Measurements from ENCODE around the gene BRCA2.
A peak's percentile ranks its signal among the peaks of the same experiment; 100 is the strongest.
"Not testable (repeated sequence)": the region's sequence is repeated elsewhere in the genome, so short reads cannot be mapped to it uniquely, and the experiment has no call there.

BRCA2 gene

DNA sequence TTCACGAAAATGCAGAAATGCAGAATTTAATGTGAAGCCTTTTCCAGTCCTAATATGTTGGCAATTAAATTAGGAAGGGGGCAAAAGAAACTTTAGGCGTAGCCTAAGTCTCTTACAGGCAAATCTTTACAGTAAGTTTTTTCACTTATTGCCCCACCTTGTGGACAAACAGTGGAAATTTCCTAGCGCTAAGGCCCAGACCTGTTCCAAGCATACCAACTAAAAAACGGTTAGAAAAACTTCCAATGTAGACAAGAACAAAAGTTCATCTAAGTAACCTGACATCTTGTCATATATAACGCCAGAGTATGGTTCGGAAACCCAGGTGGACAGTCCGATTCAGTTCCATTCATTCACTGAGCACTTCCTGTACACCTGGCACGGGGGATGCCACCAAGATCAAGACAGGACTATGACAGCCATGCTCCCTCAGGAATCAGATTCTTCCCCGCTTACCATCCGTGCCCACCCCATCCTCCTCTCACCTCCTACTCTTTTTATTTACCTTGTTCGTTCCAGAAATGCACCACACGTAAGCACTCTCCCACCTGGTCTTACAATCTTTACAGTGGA lies 5.1 kb upstream of the BRCA2 start:
- DNase-seq (ENCODE audit: low read depth) = peak; percentile 70

DNA sequence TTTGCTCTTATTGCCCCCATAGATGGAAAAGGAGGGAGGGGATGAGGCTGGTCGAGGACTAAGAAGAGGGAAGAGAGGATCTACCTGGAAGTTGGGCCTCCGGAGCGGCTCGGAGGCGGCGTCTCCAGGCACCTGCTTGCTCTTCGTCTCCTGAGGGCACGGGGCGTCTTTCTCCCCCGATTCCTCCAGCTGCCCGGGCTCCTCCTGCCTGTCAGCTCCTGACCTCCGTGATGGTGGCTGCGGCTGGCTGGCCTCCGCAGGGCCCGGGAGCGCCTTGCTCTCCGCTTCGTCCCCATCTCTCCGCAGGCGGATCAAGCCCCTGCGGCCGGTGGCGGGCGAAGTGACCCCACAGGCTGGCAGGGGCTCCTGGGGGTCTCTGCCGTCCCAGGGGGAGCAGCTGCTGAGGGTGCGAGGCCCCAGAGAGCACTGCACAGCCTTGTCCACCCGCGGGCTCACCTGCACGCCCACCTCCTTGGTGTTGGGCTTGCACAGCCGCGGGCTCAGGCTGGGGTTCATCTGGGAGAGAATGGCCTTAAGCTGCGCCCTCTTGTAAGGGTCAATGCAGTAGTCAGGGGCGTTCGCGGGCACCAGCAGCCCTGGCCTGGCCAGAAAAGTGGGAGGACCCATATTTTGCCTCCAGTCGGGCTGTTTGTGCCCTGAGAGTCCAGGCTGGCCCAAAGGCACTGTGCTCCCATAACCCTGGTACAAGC lies 4.0 kb upstream of the BRCA2 start:
- no peak for DNase-seq (ENCODE audit: low read depth)

DNA sequence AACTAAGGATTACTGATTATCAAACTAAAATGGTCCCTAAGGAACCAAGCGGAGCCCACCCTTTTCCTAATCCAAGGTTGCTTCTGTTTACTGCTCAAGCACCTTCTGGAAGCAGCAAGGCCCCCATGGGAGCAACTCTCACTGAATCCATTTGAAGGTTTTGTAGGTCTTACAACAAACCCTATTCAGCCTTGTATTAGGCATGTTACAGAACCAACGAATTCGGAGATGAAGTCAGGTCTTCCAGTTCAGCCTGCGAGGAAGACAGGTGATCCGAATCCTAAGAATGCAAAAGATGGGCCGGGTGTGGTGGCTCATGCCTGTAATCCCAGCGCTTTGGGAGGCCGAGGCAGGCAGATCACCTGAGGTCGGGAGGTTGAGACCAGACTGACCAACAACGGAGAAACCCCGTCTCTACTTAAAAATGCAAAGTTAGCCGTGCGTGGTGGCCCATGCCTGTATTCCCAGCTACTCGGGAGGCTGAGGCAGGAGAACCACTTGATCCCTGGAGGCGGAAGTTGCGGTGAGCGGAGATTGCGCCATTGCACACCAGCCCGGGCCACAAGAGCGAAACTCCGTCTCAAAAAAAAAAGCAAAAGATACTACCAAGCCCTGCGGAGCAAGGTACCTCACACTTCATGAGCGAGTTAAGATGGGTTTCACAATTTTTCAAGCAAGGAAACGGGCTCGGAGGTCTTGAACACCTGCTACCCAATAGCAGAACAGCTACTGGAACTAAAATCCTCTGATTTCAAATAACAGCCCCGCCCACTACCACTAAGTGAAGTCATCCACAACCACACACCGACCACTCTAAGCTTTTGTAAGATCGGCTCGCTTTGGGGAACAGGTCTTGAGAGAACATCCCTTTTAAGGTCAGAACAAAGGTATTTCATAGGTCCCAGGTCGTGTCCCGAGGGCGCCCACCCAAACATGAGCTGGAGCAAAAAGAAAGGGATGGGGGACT lies 754 bp upstream of the BRCA2 start:
- peak; percentile 70 for DNase-seq (ENCODE audit: low read depth)

DNA sequence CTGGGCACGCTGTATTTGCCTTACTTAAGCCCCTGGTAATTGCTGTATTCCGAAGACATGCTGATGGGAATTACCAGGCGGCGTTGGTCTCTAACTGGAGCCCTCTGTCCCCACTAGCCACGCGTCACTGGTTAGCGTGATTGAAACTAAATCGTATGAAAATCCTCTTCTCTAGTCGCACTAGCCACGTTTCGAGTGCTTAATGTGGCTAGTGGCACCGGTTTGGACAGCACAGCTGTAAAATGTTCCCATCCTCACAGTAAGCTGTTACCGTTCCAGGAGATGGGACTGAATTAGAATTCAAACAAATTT lies 676 bp downstream of the BRCA2 start:
- DNase-seq (ENCODE audit: low read depth) = no peak

DNA sequence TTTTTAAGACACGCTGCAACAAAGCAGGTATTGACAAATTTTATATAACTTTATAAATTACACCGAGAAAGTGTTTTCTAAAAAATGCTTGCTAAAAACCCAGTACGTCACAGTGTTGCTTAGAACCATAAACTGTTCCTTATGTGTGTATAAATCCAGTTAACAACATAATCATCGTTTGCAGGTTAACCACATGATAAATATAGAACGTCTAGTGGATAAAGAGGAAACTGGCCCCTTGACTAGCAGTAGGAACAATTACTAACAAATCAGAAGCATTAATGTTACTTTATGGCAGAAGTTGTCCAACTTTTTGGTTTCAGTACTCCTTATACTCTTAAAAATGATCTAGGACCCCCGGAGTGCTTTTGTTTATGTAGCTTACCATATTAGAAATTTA lies 1.2 kb downstream of the BRCA2 start:
- peak; percentile 13 for DNase-seq (ENCODE audit: low read depth)

GRCh38 chr13:32317716-32318465 lies 2.6 kb downstream of the BRCA2 start:
- no peak for DNase-seq (ENCODE audit: low read depth)

DNA sequence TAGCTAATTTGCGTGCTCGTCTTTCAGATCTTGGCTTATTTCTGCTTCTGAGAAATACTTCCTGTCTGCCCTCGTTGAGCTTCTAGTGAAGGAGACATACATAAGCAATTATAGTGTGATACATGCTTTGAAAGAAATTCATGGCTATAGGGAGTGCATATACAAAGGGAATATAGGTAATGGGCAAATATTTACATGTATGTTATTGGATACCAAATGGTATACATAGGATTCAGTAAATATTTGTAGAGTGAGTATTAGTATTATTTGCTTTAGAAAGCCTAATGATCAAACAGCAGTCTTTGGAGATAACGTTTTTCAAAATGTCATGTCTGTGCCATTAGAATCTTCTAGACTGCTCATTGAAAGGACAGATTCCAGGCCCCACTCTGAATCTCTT lies 5.2 kb downstream of the BRCA2 start:
- no peak for DNase-seq (ENCODE audit: low read depth)

DNA sequence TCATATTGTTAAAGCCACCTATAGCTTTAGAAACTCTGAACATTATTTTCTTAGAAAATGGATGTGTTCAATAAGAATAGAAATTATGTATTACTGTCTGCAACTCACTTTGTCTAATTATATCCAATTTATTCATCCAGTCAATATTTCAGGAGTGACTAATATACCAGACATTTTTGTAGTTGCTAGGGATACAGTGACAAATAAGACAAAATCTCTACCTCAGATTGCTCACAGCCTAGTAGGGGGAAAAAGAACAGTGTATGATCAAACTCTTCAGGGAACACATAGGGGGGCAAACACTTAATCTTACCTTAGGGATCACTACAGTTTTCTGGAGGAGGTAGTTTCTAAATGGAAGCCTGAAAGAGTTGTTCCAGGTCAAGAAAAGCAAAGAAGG lies 8.6 kb downstream of the BRCA2 start:
- DNase-seq (ENCODE audit: low read depth) = peak; percentile 83

DNA sequence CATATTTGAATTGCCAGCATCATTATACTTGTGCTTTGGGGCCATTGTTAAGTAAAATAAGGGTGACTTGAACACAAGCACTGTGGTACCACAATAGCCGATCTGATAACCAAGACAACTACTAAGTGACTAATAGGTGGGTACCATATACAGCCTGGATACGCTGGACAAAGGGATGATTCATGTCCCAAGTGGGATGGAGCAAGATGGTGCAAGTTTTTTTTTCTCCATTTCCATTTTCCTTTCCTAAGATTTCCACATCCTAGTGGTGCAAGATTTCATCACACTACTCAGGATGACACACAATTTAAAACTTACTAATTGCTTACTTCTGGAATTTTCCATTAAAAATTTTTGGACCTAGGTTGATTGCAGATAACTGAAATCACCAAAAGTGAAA lies 15.1 kb downstream of the BRCA2 start:
- peak; percentile 73 for DNase-seq (ENCODE audit: low read depth)

DNA sequence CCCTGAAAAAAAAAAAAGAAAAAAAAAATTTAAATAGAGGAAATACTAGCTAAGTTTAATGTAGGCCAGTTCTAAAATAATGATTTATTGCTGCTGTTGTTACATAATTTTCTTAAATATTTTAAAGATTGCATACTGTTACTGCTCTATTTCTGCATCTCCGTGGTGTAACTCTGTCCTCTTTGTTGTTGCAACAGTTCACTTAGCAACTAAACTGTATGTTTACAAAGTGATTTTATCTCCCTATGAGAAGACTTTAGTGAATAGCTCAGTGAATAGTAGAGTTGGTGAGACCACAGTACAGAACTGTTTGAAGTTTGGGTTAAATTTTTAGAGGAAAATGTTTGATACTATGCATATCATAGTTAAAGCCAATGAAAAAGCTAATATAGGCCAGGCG lies 19.4 kb downstream of the BRCA2 start:
- DNase-seq (ENCODE audit: low read depth) = no peak

DNA sequence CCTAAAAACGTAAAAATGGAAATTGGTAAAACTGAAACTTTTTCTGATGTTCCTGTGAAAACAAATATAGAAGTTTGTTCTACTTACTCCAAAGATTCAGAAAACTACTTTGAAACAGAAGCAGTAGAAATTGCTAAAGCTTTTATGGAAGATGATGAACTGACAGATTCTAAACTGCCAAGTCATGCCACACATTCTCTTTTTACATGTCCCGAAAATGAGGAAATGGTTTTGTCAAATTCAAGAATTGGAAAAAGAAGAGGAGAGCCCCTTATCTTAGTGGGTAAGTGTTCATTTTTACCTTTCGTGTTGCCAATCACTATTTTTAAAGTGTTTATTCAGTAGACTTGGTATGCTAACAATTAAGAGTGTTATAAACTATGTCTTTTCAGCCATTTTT lies 25.6 kb downstream of the BRCA2 start:
- DNase-seq (ENCODE audit: low read depth) = no peak

DNA sequence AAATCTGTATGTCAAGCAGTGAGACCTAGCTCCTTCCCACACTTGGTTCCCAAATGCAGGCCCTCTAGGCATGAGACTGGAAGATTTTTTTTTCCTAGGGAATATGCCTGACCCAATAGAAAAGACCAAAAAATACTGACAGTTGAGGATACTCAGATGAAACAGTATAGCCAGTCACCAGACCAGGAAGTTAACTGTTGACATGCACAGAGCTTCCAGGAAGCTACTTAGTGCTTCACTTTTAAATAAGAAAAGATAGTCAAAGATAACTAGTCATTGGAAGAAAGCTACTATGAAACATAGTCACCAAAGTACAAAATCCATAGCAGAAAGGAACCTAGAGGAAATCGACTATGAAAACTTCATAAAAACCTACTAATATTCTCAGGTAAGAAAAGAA lies 32.3 kb downstream of the BRCA2 start:
- DNase-seq (ENCODE audit: low read depth) = no peak

- DNase-seq (ENCODE audit: low read depth) = not testable (repeated sequence)
Measured at GRCh38 chr13:32350839-32351441, 35.6 kb downstream of the BRCA2 start.

GRCh38 chr13:32354040-32354439 lies 38.7 kb downstream of the BRCA2 start:
- no peak for DNase-seq (ENCODE audit: low read depth)

- DNase-seq (ENCODE audit: low read depth) = not testable (repeated sequence)
Measured at GRCh38 chr13:32355935-32356334, 40.6 kb downstream of the BRCA2 start.

GRCh38 chr13:32362574-32362973 lies 47.3 kb downstream of the BRCA2 start:
- DNase-seq (ENCODE audit: low read depth) = no peak

DNA sequence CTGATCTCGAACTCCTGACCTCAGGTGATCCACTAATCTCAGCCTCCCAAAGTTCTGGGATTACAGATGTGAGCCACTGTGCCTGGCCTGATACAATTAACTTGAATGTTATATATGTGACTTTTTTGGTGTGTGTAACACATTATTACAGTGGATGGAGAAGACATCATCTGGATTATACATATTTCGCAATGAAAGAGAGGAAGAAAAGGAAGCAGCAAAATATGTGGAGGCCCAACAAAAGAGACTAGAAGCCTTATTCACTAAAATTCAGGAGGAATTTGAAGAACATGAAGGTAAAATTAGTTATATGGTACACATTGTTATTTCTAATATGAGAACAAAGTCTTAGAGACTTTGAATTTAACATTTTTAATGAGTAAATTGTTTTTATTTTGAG lies 55.5 kb downstream of the BRCA2 start:
- DNase-seq (ENCODE audit: low read depth) = no peak

GRCh38 chr13:32376642-32377415 lies 61.5 kb downstream of the BRCA2 start:
- no peak for DNase-seq (ENCODE audit: low read depth)

DNA sequence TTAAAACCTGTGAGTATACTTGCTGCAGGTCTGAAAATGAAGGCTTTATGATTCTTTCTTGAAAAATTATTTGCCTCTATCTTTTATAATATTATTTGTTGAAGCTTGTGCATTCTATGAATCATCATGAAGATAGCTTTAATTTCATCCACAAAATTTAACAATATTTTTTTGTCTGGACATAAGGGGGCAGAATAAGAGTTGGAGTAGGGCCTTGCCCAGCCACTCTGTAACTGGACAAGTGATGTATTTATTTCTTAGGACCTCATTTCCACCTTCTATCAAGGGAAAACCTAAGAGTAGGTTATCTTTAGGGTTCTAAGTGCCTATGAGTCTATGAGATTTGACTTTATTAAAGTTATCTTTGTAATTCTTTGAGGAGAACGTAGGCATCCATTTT lies 62.7 kb downstream of the BRCA2 start:
- no peak for DNase-seq (ENCODE audit: low read depth)

GRCh38 chr13:32381539-32381938 lies 66.2 kb downstream of the BRCA2 start:
- DNase-seq (ENCODE audit: low read depth) = peak; percentile 7
